ENCODE measurements around the gene HIRA. TPM values are rescaled to one million over a fixed set of nuclear protein-coding genes. Genes with fewer than 3 reads are reported as not detected.

The HIRA gene
- total and polyA plus RNA-seq, 2 of the 8 experiments (the other 6 are each of a cell fraction or from before 2014, with no cell fraction given) = 34.9 to 67.2 TPM

DNA sequence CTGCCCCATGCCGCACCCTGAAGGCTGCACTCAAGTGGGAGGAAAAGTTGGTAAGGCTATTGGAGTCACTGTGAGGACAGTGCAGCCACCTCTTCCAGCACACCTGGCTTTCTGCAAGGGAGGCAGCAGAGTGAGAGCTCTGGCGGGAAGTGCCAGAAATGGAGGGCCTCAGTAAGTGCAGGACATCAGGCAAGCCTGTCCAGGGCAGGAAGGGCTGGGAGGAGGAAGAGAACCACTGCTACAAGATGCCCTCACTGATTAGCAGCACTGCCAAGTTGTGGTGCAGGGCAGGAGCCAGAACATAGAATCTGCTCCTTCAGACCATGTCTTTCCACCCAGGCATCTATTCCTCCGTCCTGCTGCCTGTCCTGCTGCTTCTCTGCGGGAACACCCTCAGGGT lies 78.8 kb downstream of the HIRA start:
- WGBS, 2 experiments (ENCODE audit: extremely low coverage in 1 of 2, insufficient coverage in 1 of 2, insufficient read length in 1 of 2, insufficient replicate concordance in 2 of 2, low coverage in 1 of 2, low lambda C conversion rate in 2 of 2, missing lambda C conversion rate in 1 of 2) = 89% methylated on average over 4 of the region's 4 CpGs; no CpG with 5 or more reads in 1 of the 2 experiments
- FAIRE-seq = no peak
- no peak overlapping the region for H3K4me3 ChIP-seq (ENCODE audit: extremely low read depth in 1 of 4, insufficient read depth in 2 of 4, low read depth in 3 of 4, low read length in 4 of 4)

More for the DNA sequence above, 78.8 kb downstream of the HIRA start:
- no peak overlapping the region for H3K9ac ChIP-seq (replicated peaks in 1 of 4; ENCODE audit: extremely low read depth in 1 of 4, low read depth in 3 of 4, low read length in 3 of 4)
- H3K27me3 ChIP-seq (replicated peaks in 1 of 4; ENCODE audit: control insufficient read depth in 3 of 4, extremely low read depth in 1 of 4, insufficient read depth in 3 of 4, low read length in 3 of 4) = no peaks in the 10 kb centered on the region
- H3K14ac ChIP-seq (ENCODE audit: insufficient read length) = no peak overlapping the region
- no peak overlapping the region for H4K91ac ChIP-seq (replicated peaks; ENCODE audit: insufficient read length, low read length)
- H2BK5ac ChIP-seq (ENCODE audit: low read depth, low read length) = no peak overlapping the region
- H3K4me2 ChIP-seq (ENCODE audit: insufficient read depth in 1 of 2, low read depth in 2 of 2, low read length in 2 of 2) = no peak overlapping the region
- no peaks in the 10 kb centered on the region for H3K4me1 ChIP-seq (replicated peaks in 1 of 4; ENCODE audit: control insufficient read depth in 3 of 4, insufficient read depth in 4 of 4, low read length in 3 of 4)
- H4K5ac ChIP-seq (ENCODE audit: insufficient read length, low read depth, low read length) = no peak overlapping the region
- H3K9me3 ChIP-seq (ENCODE audit: insufficient read depth in 2 of 2, low read depth in 1 of 2, low read length in 1 of 2) = no peaks in the 10 kb centered on the region
- H3K23me2 ChIP-seq (ENCODE audit: low read depth, low read length) = no peaks in the 10 kb centered on the region
- H2BK15ac ChIP-seq (ENCODE audit: low read length) = no peak overlapping the region
- H3K27ac ChIP-seq (ENCODE audit: low read depth, low read length) = no peak overlapping the region
- H2BK12ac ChIP-seq (ENCODE audit: low read depth, low read length) = no peak overlapping the region
- no peak overlapping the region for H3K4ac ChIP-seq (replicated peaks; ENCODE audit: insufficient read length, low read depth, low read length)
- H4K8ac ChIP-seq (ENCODE audit: extremely low read depth, insufficient read depth, low read length) = no peak overlapping the region
- H2AK5ac ChIP-seq (ENCODE audit: low read depth, low read length) = no peak overlapping the region
- TF ChIP-seq SIRT6 (IDR thresholded peaks at IDR 0.05; ENCODE audit: low read length) = no peak
- TF ChIP-seq BRCA1 (IDR thresholded peaks at IDR 0.05; ENCODE audit: low read depth, low read length) = no peak
- no peak for TF ChIP-seq TAF7 (optimal IDR thresholded peaks at IDR 0.05; ENCODE audit: borderline replicate concordance, low read depth, low read length)
- no peak overlapping the region for H3K23ac ChIP-seq (ENCODE audit: insufficient read length)
- no peak overlapping the region for H2BK20ac ChIP-seq (ENCODE audit: low read length)
- no peaks in the 10 kb centered on the region; the same call in 1 of the 2 replicates for H3K79me1 ChIP-seq (ENCODE audit: low read depth, low read length)
- no peak overlapping the region for H2AFZ ChIP-seq (ENCODE audit: low read length)
- POLR2A ChIA-PET (ENCODE audit: partially characterized antibody) = interaction anchor here (1.0 kb wide), 1 partner anchor 12 kb away, joined by 3 read pairs; no protein-coding TSS in a partner anchor
- H3K56ac ChIP-seq (replicated peaks; ENCODE audit: insufficient read length, low read depth, low read length) = no peak overlapping the region
- H3K36me3 ChIP-seq (ENCODE audit: control insufficient read depth in 2 of 4, insufficient read depth in 4 of 4, low read length in 3 of 4) = peaks cover 7 to 59% (median 42%) of the 10 kb centered on the region in 4 experiments
- H3K18ac ChIP-seq (ENCODE audit: extremely low read depth, low read length) = no peak overlapping the region
- CTCF ChIA-PET (ENCODE audit: partially characterized antibody) = no interaction called here
- no peak overlapping the region for H2BK120ac ChIP-seq (replicated peaks; ENCODE audit: low read depth, low read length)
- H3K79me2 ChIP-seq (ENCODE audit: control insufficient read depth in 1 of 2, insufficient read depth in 2 of 2, low read length in 2 of 2) = no peaks in the 10 kb centered on the region
- no peak for DNase-seq (ENCODE audit: low read depth in 1 of 2, low spot score in 2 of 2)
- H4K20me1 ChIP-seq (replicated peaks in 1 of 2; ENCODE audit: control insufficient read depth in 1 of 2, insufficient read depth in 2 of 2, low read length in 2 of 2) = peaks cover 5 to 6% of the 10 kb centered on the region in 2 experiments
